GM12892 (cell line): ENCODE measurements around the gene PPP6R3.

ENCODE experiments used
- DNase-seq: peaks from one replicate; pipeline ENCODE4 v3.0.0; 2011; ENCODE audit not compliant: insufficient read length
- FAIRE-seq: peaks from 2 replicates; lab custom pipeline; 2011; peaks lifted over from hg19 to GRCh38; lab: Jason Lieb, UNC
- POLR2A ChIP-seq: IDR thresholded peaks from 2 replicates; pipeline ENCODE4 v1.6.1; 2011; ENCODE audit warnings: low read depth, low read length, control low read depth
- POLR2AphosphoS5 ChIP-seq: IDR thresholded peaks from 2 replicates; pipeline ENCODE4 v1.6.1; 2011; ENCODE audit warnings: low read depth, low read length, control low read depth
- TAF1 ChIP-seq: IDR thresholded peaks from 2 replicates; pipeline ENCODE4 v1.6.1; 2011; ENCODE audit warnings: low read depth, mild to moderate bottlenecking, control low read depth, low read length, borderline replicate concordance

Gene PPP6R3

GRCh38 chr11:68436985-68437926 is 23.3 kb upstream of the PPP6R3 start:
- FAIRE-seq (no peak), DNase-seq (no peak)
- TF ChIP-seq POLR2A (no peak), POLR2AphosphoS5 (no peak), TAF1 (no peak)

GRCh38 chr11:68437927-68438657 is 22.5 kb upstream of the PPP6R3 start:
- no peak for TF ChIP-seq POLR2AphosphoS5
- no peak for TF ChIP-seq POLR2A
- TF ChIP-seq TAF1, result no peak
- no peak for DNase-seq
- no peak for FAIRE-seq

GRCh38 chr11:68438658-68439259 is 21.8 kb upstream of the PPP6R3 start:
- no peak for TF ChIP-seq POLR2A
- no peak for TF ChIP-seq POLR2AphosphoS5
- no peak for TF ChIP-seq TAF1
- DNase-seq, result no peak
- no peak for FAIRE-seq

GRCh38 chr11:68439355-68440065 is 21.0 kb upstream of the PPP6R3 start:
- no peak for FAIRE-seq
- no peak for TF ChIP-seq TAF1
- TF ChIP-seq POLR2AphosphoS5, result no peak
- TF ChIP-seq POLR2A, result no peak
- no peak for DNase-seq

GRCh38 chr11:68440224-68440623 is 20.3 kb upstream of the PPP6R3 start:
- no peak for DNase-seq
- TF ChIP-seq POLR2A (no peak), TAF1 (no peak), POLR2AphosphoS5 (no peak)
- FAIRE-seq, result no peak

- DNase-seq, result peak; percentile 11
- FAIRE-seq, result peak; percentile 21
- TF ChIP-seq TAF1, result no peak
- no peak for TF ChIP-seq POLR2AphosphoS5
- TF ChIP-seq POLR2A, result no peak
Measured at GRCh38 chr11:68441466-68442230, 18.9 kb upstream of the PPP6R3 start.

- TF ChIP-seq TAF1 (no peak), POLR2AphosphoS5 (no peak), POLR2A (no peak)
- no peak for FAIRE-seq
- no peak for DNase-seq
Measured at GRCh38 chr11:68442433-68442832, 18.1 kb upstream of the PPP6R3 start.

- FAIRE-seq, result no peak
- no peak for TF ChIP-seq POLR2A
- TF ChIP-seq POLR2AphosphoS5, result no peak
- no peak for TF ChIP-seq TAF1
- DNase-seq, result peak; percentile 5
Measured at GRCh38 chr11:68444566-68444965, 16.0 kb upstream of the PPP6R3 start.

GRCh38 chr11:68445531-68446035 is 15.0 kb upstream of the PPP6R3 start:
- FAIRE-seq, result no peak
- TF ChIP-seq TAF1 (no peak), POLR2AphosphoS5 (no peak), POLR2A (no peak)
- DNase-seq, result peak; percentile 5
